GM19438 (cell line): ENCODE measurements around the gene MVB12A.

ENCODE experiments used
- ATAC-seq: cut with Tn5 transposase; IDR thresholded peaks from one replicate; pipeline ENCODE4 v1.9.1; 2021; ENCODE audit warnings: low read depth; ENCODE audit not compliant: unreplicated experiment

MVB12A gene

GRCh38 chr19:17441241-17442021 lies 21.6 kb downstream of the MVB12A start:
- ATAC-seq = no peak

- no peak for ATAC-seq
Observed at GRCh38 chr19:17445526-17446165, 25.8 kb downstream of the MVB12A start.

GRCh38 chr19:17447704-17448130 lies 27.9 kb downstream of the MVB12A start:
- ATAC-seq = no peak

GRCh38 chr19:17448131-17448967 lies 28.5 kb downstream of the MVB12A start, which contains the start of gene TMEM221:
Gene TMEM221, minus strand, starts transcription at chr19:17448668. Its CDS starts 206 bp downstream, at chr19:17448462.
- no peak for ATAC-seq

GRCh38 chr19:17450264-17451075 lies 30.6 kb downstream of the MVB12A start:
- ATAC-seq = no peak

GRCh38 chr19:17451820-17452219 lies 32.0 kb downstream of the MVB12A start:
- ATAC-seq = no peak

GRCh38 chr19:17454576-17455071 lies 34.8 kb downstream of the MVB12A start:
- ATAC-seq = no peak

- ATAC-seq = no peak
Observed at GRCh38 chr19:17455308-17456123, 35.7 kb downstream of the MVB12A start.

GRCh38 chr19:17456127-17456526 lies 36.3 kb downstream of the MVB12A start:
- no peak for ATAC-seq

GRCh38 chr19:17457616-17458015 lies 37.8 kb downstream of the MVB12A start:
- ATAC-seq = no peak

- ATAC-seq = no peak
Observed at GRCh38 chr19:17458970-17459369, 39.1 kb downstream of the MVB12A start.

GRCh38 chr19:17460372-17461230 lies 40.8 kb downstream of the MVB12A start, which contains the start of gene NXNL1:
Gene NXNL1, minus strand, starts transcription at chr19:17460926. Its CDS starts 57 bp downstream, at chr19:17460869.
- no peak for ATAC-seq

- no peak for ATAC-seq
Observed at GRCh38 chr19:17466487-17466850, 46.6 kb downstream of the MVB12A start.

- ATAC-seq = no peak
Observed at GRCh38 chr19:17467471-17468301, 47.8 kb downstream of the MVB12A start.

GRCh38 chr19:17468302-17469091 lies 48.6 kb downstream of the MVB12A start:
- ATAC-seq = no peak

GRCh38 chr19:17469092-17469480 lies 49.2 kb downstream of the MVB12A start:
- no peak for ATAC-seq
